Measurements from ENCODE around the gene FAM131C. TPM values are rescaled to one million over a fixed set of nuclear protein-coding genes. Genes with fewer than 3 reads are reported as not detected.
"Not testable (repeated sequence)": the region's sequence is repeated elsewhere in the genome, so short reads cannot be mapped to it uniquely, and the experiment has no call there.

Gene FAM131C
- total RNA-seq, 1 donor, result 0.36 TPM

GRCh38 chr1:16054598-16055540 lies 18.6 kb downstream of the FAM131C start:
- peaks cover 3% of the 10 kb centered on the region for H3K27me3 ChIP-seq (ENCODE audit: insufficient read depth, low read length)

GRCh38 chr1:16053781-16054502 lies 19.5 kb downstream of the FAM131C start:
- H4K20me1 ChIP-seq (ENCODE audit: insufficient read depth, low read length), result no peaks in the 10 kb centered on the region
- H3K9me3 ChIP-seq (ENCODE audit: low read depth, low read length), result no peaks in the 10 kb centered on the region
- no peaks in the 10 kb centered on the region for H3K36me3 ChIP-seq (ENCODE audit: insufficient read depth, low read length)
- peaks cover 3% of the 10 kb centered on the region for H3K27me3 ChIP-seq (ENCODE audit: insufficient read depth, low read length)
- H2AFZ ChIP-seq (ENCODE audit: low read length), result no peak overlapping the region
- TF ChIP-seq CTCF (IDR thresholded peaks at IDR 0.05; ENCODE audit: extremely low read depth, low read depth, low read length), result no peak
- no peak overlapping the region for H3K27ac ChIP-seq (ENCODE audit: low read depth, low read length)
- DNase-seq (ENCODE audit: insufficient read length, low spot score, missing footprints), result peak; percentile 50
- H3K4me1 ChIP-seq (ENCODE audit: insufficient read depth, low read length), result no peaks in the 10 kb centered on the region
- H3K4me3 ChIP-seq (ENCODE audit: insufficient read depth, low read length), result no peak overlapping the region
- no peak overlapping the region for H3K4me2 ChIP-seq (ENCODE audit: insufficient read depth, low read length)
- no peaks in the 10 kb centered on the region for H3K79me2 ChIP-seq (ENCODE audit: insufficient read depth, low read length)

More at GRCh38 chr1:16054598-16055540, 18.6 kb downstream of the FAM131C start:
- Histone ChIP-seq H2AFZ (ENCODE audit: low read length) (no peak overlapping the region), H3K4me1 (ENCODE audit: insufficient read depth, low read length) (no peaks in the 10 kb centered on the region), H3K27ac (ENCODE audit: low read depth, low read length) (no peak overlapping the region), H3K9me3 (ENCODE audit: low read depth, low read length) (no peaks in the 10 kb centered on the region), H3K79me2 (ENCODE audit: insufficient read depth, low read length) (no peaks in the 10 kb centered on the region), H4K20me1 (ENCODE audit: insufficient read depth, low read length) (no peaks in the 10 kb centered on the region), H3K36me3 (ENCODE audit: insufficient read depth, low read length) (no peaks in the 10 kb centered on the region), H3K4me2 (ENCODE audit: insufficient read depth, low read length) (no peak overlapping the region), H3K4me3 (ENCODE audit: insufficient read depth, low read length) (no peak overlapping the region)
- peak; percentile 63 for DNase-seq (ENCODE audit: insufficient read length, low spot score, missing footprints)
- TF ChIP-seq CTCF (IDR thresholded peaks at IDR 0.05; ENCODE audit: extremely low read depth, low read depth, low read length), result no peak

DNA sequence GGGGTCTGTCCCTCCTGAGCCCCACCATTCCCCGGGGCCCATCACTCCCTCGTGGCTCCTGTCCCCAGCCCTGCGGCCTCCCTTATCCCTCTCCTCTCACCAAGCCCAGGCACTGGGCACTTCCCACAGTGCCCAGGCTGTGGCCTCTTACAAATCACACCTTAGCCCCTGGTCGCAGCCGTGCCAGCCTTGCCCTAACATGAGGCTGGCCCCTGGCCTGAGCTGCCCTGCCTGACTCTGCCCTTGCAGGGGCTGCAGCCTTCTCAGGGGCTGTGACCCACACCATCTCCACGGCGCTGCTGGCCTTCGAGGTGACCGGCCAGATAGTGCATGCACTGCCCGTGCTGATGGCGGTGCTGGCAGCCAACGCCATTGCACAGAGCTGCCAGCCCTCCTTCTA lies 21.5 kb downstream of the FAM131C start:
- H3K27ac ChIP-seq (ENCODE audit: low read depth, low read length); H3K36me3 ChIP-seq (ENCODE audit: insufficient read depth, low read length); H3K4me1 ChIP-seq (ENCODE audit: insufficient read depth, low read length); H2AFZ ChIP-seq (ENCODE audit: low read length); H3K4me2 ChIP-seq (ENCODE audit: insufficient read depth, low read length); H3K9me3 ChIP-seq (ENCODE audit: low read depth, low read length); H4K20me1 ChIP-seq (ENCODE audit: insufficient read depth, low read length); DNase-seq (ENCODE audit: insufficient read length, low spot score, missing footprints); H3K79me2 ChIP-seq (ENCODE audit: insufficient read depth, low read length); H3K4me3 ChIP-seq (ENCODE audit: insufficient read depth, low read length); H3K27me3 ChIP-seq (ENCODE audit: insufficient read depth, low read length): not testable (repeated sequence)

DNA sequence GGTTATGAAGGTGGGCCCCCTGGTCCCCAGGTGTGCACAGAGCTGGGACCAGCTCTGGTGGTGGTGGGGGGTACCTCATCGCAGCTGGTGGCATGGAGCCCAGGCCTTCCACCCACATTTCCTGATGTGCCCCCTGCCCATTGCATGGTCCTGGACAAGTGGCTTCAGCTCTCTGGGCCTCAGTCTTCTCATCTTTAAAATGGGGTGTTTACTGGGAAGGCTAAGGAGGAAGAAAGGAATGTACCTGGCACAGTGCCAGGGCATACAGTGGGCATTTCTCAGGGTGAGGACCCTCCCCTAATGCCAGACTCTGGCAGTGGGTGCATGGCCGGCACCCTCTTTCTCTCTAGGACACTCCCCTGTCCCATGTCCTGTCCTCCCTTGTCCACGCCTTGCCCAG lies 22.4 kb downstream of the FAM131C start:
- Histone ChIP-seq H2AFZ (ENCODE audit: low read length) (no peak overlapping the region), H3K79me2 (ENCODE audit: insufficient read depth, low read length) (no peaks in the 10 kb centered on the region), H3K36me3 (ENCODE audit: insufficient read depth, low read length) (no peaks in the 10 kb centered on the region), H3K4me1 (ENCODE audit: insufficient read depth, low read length) (peaks cover 3% of the 10 kb centered on the region), H3K27me3 (ENCODE audit: insufficient read depth, low read length) (peaks cover 3% of the 10 kb centered on the region), H4K20me1 (ENCODE audit: insufficient read depth, low read length) (no peaks in the 10 kb centered on the region), H3K9me3 (ENCODE audit: low read depth, low read length) (no peaks in the 10 kb centered on the region), H3K27ac (ENCODE audit: low read depth, low read length) (no peak overlapping the region), H3K4me2 (ENCODE audit: insufficient read depth, low read length) (no peak overlapping the region), H3K4me3 (ENCODE audit: insufficient read depth, low read length) (no peak overlapping the region)
- DNase-seq (ENCODE audit: insufficient read length, low spot score, missing footprints), result peak; percentile 47
- TF ChIP-seq CTCF (IDR thresholded peaks at IDR 0.05; ENCODE audit: extremely low read depth, low read depth, low read length), result no peak

Data from osteoblast (primary cell).